HCT116 (cell line): ENCODE measurements around the gene DNMT3L. TPM values are rescaled to one million over a fixed set of nuclear protein-coding genes. Genes with fewer than 3 reads are reported as not detected.

ENCODE experiments used
- ATAC-seq: fragments of 200-7000 bp; cut with Tn5 transposase; 2 replicates; pipeline ENCODE4 v1.9.1; 2020; ENCODE audit warnings: mild to moderate bottlenecking, moderate library complexity
- BruUV-seq: library from RNA; stranded (reverse); fragments of 400-500 nt; replicated peaks from 2 replicates; lab custom pipeline; 2021; lab: Mats Ljungman, UMichigan
- CTCF ChIA-PET: fragments of 300-600 bp; sonication (Branson Sonifier 250); formaldehyde crosslinking; loops from one replicate; lab custom pipeline; 2021; ENCODE audit warnings: antibody characterized with exemption; lab: Charles Lee
- POLR2A ChIA-PET: fragments of 300-600, 350-600 bp; sonication (Branson Sonifier 250); formaldehyde crosslinking; loops from one replicate; lab custom pipeline; 2021; ENCODE audit warnings: antibody characterized with exemption; lab: Charles Lee
- RAD21 ChIA-PET, 2 experiments: fragments of 300-600 bp; sonication (Branson Sonifier 250); formaldehyde crosslinking; loops; one replicate each; lab custom pipeline; 2023; ENCODE audit warnings: low total read pairs in 2 of 2; ENCODE audit not compliant: uncharacterized antibody in 2 of 2, unreplicated experiment in 2 of 2, low non-redundant PET in 1 of 2; lab: Charles Lee
- DNase-seq: peaks from one replicate; pipeline ENCODE4 v3.0.0-alpha.2; 2010; ENCODE audit warnings: low read depth, low spot score
- H2AFZ ChIP-seq: fragments of 200-600 bp; shearing (Covaris generic), sonication (generic); 2 replicates; pipeline ENCODE4 v1.6.1; 2017; ENCODE audit warnings: low read depth, mixed run types, mixed read lengths, antibody characterized with exemption, low read length; ENCODE audit not compliant: poor library complexity, severe bottlenecking
- H3K27ac ChIP-seq: 2 replicates; pipeline ENCODE4 v1.5.1; 2012; ENCODE audit warnings: low read depth, low read length
- H3K27me3 ChIP-seq: fragments of 200-600 bp; sonication (generic); 2 replicates; pipeline ENCODE4 v1.6.1; 2016; ENCODE audit warnings: mixed run types, low read length, mixed read lengths; ENCODE audit not compliant: insufficient read depth
- H3K36me3 ChIP-seq, 2 experiments: fragments of 200-500 bp in 1 of 2; fragments of 200-600 bp in 1 of 2; sonication (Bioruptor generic) in 1 of 2; sonication (generic) in 1 of 2; 2 replicates each; pipeline versions ENCODE4 v1.5.1 to v1.6.1; 2014 to 2016; ENCODE audit warnings: low read length in 2 of 2, inconsistent platforms in 1 of 2, mixed read lengths in 1 of 2, mixed run types in 1 of 2; ENCODE audit not compliant: insufficient read depth in 2 of 2, control insufficient read depth in 1 of 2
- H3K4me1 ChIP-seq, 2 experiments: fragments of 200-600 bp in 1 of 2; sonication (generic) in 1 of 2; 2 replicates each; pipeline versions ENCODE4 v1.5.1 to v1.6.1; 2012 to 2017; ENCODE audit warnings: low read length in 2 of 2, inconsistent platforms in 1 of 2, mild to moderate bottlenecking in 1 of 2, mixed read lengths in 1 of 2, mixed run types in 1 of 2, moderate library complexity in 1 of 2; ENCODE audit not compliant: insufficient read depth in 2 of 2, control insufficient read depth in 1 of 2
- H3K4me2 ChIP-seq: fragments of 200-600 bp; sonication (generic); 2 replicates; pipeline ENCODE4 v1.6.1; 2017; ENCODE audit warnings: mixed run types, low read length, mixed read lengths
- H3K4me3 ChIP-seq, 2 experiments: fragments of 200-600 bp in 1 of 2; sonication (generic) in 1 of 2; replicated peaks in 1 of 2; 2 replicates each; pipeline ENCODE4 v1.5.1; 2011 to 2016; ENCODE audit warnings: low read length in 2 of 2, control low read depth in 1 of 2, low read depth in 1 of 2, mild to moderate bottlenecking in 1 of 2, mixed read lengths in 1 of 2, mixed run types in 1 of 2
- H3K79me2 ChIP-seq: fragments of 200-600 bp; sonication (generic); 2 replicates; pipeline ENCODE4 v1.6.1; 2017; ENCODE audit warnings: mild to moderate bottlenecking, mixed run types, low read length, moderate library complexity, mixed read lengths; ENCODE audit not compliant: insufficient read depth
- H3K9ac ChIP-seq: fragments of 200-600 bp; sonication (generic); 2 replicates; pipeline ENCODE4 v1.6.1; 2016; ENCODE audit warnings: low read length, mixed read lengths
- H3K9me2 ChIP-seq: fragments of 200-600 bp; sonication (generic), shearing (Covaris generic); 2 replicates; pipeline ENCODE4 v1.6.1; 2017; ENCODE audit warnings: mixed run types, mild to moderate bottlenecking, moderate library complexity; ENCODE audit not compliant: insufficient read depth
- H3K9me3 ChIP-seq, 2 experiments: fragments of 200-500 bp in 1 of 2; fragments of 200-600 bp in 1 of 2; sonication (Bioruptor generic) in 1 of 2; sonication (generic) in 1 of 2; 2 replicates each; pipeline ENCODE4 v1.6.1; 2014 to 2017; ENCODE audit warnings: low read length in 2 of 2, mixed read lengths in 2 of 2, inconsistent platforms in 1 of 2, low read depth in 1 of 2, mild to moderate bottlenecking in 1 of 2, mixed run types in 1 of 2, moderate library complexity in 1 of 2; ENCODE audit not compliant: control insufficient read depth in 1 of 2, insufficient read depth in 1 of 2
- H4K20me1 ChIP-seq: fragments of 200-600 bp; sonication (generic), shearing (Covaris generic); 2 replicates; pipeline ENCODE4 v1.6.1; 2017; ENCODE audit warnings: mixed run types, mild to moderate bottlenecking, moderate library complexity; ENCODE audit not compliant: insufficient read depth
- CBX3 ChIP-seq: IDR thresholded peaks from 2 replicates; pipeline ENCODE4 v1.6.1; 2012; ENCODE audit warnings: low read depth
- EGR1 ChIP-seq: IDR thresholded peaks from 2 replicates; pipeline ENCODE4 v1.6.1; 2012; ENCODE audit warnings: low read depth
- ELF1 ChIP-seq: IDR thresholded peaks from 2 replicates; pipeline ENCODE4 v1.6.1; 2012; ENCODE audit warnings: low read depth, borderline replicate concordance
- EZH2 ChIP-seq: fragments of 200-600 bp; sonication (generic); IDR thresholded peaks from 2 replicates; pipeline ENCODE4 v1.6.1; 2017; ENCODE audit warnings: antibody characterized with exemption, mixed run types
- EZH2phosphoT487 ChIP-seq: fragments of 200-600 bp; IDR thresholded peaks from 2 replicates; pipeline ENCODE4 v1.6.1; 2018; ENCODE audit warnings: antibody characterized with exemption, borderline replicate concordance
- POLR2A ChIP-seq: IDR thresholded peaks from 2 replicates; pipeline ENCODE4 v1.7.0; 2011; ENCODE audit warnings: borderline replicate concordance; ENCODE audit not compliant: insufficient read depth, insufficient read length; ENCODE audit errors: extremely low read depth
- POLR2AphosphoS5 ChIP-seq: IDR thresholded peaks from 2 replicates; pipeline ENCODE4 v1.6.1; 2011; ENCODE audit warnings: mild to moderate bottlenecking, low read depth, low read length, moderate library complexity
- SP1 ChIP-seq: IDR thresholded peaks from 2 replicates; pipeline ENCODE4 v1.6.1; 2012; ENCODE audit warnings: low read depth
- SRF ChIP-seq: IDR thresholded peaks from 2 replicates; pipeline ENCODE4 v1.6.1; 2012; ENCODE audit warnings: low read depth
- TCF7L2 ChIP-seq: IDR thresholded peaks from 2 replicates; pipeline ENCODE4 v1.7.0; 2011; ENCODE audit warnings: borderline replicate concordance, inconsistent platforms; ENCODE audit not compliant: insufficient read depth, insufficient read length; ENCODE audit errors: extremely low read depth
- YY1 ChIP-seq: IDR thresholded peaks from 2 replicates; pipeline ENCODE4 v1.6.1; 2011; ENCODE audit warnings: low read length, low read depth, moderate library complexity, mild to moderate bottlenecking; ENCODE audit not compliant: insufficient replicate concordance; ENCODE audit errors: extremely low read depth
- ZFX ChIP-seq: fragments of 450-650 bp; IDR thresholded peaks from 2 replicates; pipeline ENCODE4 v1.6.1; 2017
- ZNF274 ChIP-seq: fragments of 200-500 bp; sonication (Bioruptor generic); IDR thresholded peaks from 2 replicates; pipeline ENCODE4 v1.6.1; 2014; ENCODE audit warnings: mild to moderate bottlenecking, low read depth, low read length, inconsistent platforms
- intact Hi-C: fragments of 100-400 bp; cut with micrococcal nuclease; formaldehyde crosslinking; loops from 2 replicates; pipeline ENCODE4 v1.10.0; 2022
- total RNA-seq: library from RNA; stranded (reverse); gene quantifications from one replicate; pipeline ENCODE4 v1.2.1, GENCODE V29; 2021; ENCODE audit not compliant: unreplicated experiment
- TF ChIP-seq, protein P1 (sequence below), 3 experiments: fragments of 200-600 bp in 1 of 3; sonication (generic) in 1 of 3; IDR thresholded peaks in 2 of 3; conservative IDR thresholded peaks in 1 of 3; 2 replicates each; pipeline ENCODE4 v1.5.1; 2012 to 2017; ENCODE audit warnings: low read depth in 2 of 3, low read length in 2 of 3, antibody characterized with exemption in 1 of 3, borderline replicate concordance in 1 of 3, control low read depth in 1 of 3, mild to moderate bottlenecking in 1 of 3, mixed read lengths in 1 of 3, mixed run types in 1 of 3, moderate library complexity in 1 of 3; ENCODE audit not compliant: insufficient read depth in 1 of 3
- TF ChIP-seq, protein P2 (sequence below): IDR thresholded peaks from 2 replicates; pipeline ENCODE4 v1.6.1; 2011; ENCODE audit warnings: mild to moderate bottlenecking, low read length, moderate library complexity; ENCODE audit not compliant: insufficient replicate concordance; ENCODE audit errors: extremely low read depth
- TF ChIP-seq, protein P3 (sequence below): IDR thresholded peaks from 2 replicates; pipeline ENCODE4 v1.6.1; 2012
- TF ChIP-seq, protein P4 (sequence below): IDR thresholded peaks from 2 replicates; pipeline ENCODE4 v1.6.1; 2012

Gene DNMT3L
- total RNA-seq, 1 experiment from 2014 or later = not detected

DNA sequence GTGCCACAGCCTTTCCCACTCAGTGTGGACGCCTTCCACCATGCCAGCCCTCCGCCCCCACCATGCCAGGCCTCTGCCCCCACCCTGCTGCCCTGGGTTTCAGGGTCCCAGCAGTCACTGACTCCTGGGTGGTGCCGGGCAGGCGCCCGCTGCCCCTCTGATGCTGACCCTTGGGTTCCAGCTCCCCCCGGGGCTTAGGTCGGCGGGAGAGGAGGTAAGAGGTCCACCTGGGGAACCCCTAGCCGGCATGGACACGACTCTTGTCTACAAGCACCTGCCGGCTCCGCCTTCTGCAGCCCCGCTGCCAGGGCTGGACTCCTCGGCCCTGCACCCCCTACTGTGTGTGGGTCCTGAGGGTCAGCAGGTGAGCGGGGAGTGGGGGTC lies 31.1 kb upstream of the DNMT3L start (continued):
- TF ChIP-seq EZH2 (no peak), ZNF274 (no peak), EZH2phosphoT487 (no peak), SP1 (no peak), ELF1 (no peak), YY1 (no peak)

DNA sequence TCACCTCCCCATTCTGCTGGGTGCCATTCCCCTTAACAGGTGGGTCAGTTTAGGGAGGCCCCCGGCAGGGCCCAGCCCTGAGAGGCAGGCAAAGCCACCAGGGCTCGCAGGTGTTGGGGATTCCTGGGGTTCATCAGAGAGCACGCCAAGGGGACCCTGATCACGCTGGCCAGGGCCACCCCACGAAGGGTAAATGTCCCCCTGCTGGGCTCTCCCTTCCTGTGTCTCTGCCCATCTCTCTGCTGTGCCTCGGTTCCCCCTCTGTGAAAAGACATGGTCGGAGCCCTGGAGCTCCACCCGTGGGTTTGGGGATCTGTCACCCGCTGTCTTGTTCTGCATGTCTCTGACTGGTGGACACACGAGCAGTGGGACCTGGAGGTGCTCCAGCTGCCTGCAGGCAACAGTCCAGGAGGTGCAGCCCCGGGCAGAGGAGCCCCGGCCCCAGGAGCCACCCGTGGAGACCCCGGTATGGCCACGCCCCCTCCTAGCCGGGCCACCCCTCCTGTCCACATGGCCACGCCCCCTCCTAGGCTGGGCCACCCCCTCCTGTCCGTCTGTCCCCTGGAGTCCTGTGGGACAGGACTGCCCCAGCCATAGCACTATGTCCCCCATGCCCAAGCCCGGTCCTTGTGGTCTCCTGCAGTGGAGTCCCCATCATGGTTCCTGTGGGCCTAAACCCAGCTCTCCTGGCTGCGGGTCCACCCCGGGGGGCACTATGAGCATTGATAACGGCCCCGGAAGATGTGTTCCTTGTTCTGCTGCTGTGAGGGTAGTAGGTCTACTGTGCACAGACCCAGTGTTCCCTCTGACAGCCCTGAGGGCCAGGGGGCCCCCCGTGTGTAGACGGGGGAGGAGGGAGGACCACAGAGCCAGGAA lies 30.5 kb upstream of the DNMT3L start:
- H3K4me1 ChIP-seq = peaks cover 0 to 4% of the 10 kb centered on the region in 2 experiments; a peak in 1 of 4 replicates
- 0 out of 2 replicates have a peak overlapping the region, but pooled peaks have one; percentile 1 for H3K4me2 ChIP-seq
- no peaks in the 10 kb centered on the region for H3K27me3 ChIP-seq
- H3K9me3 ChIP-seq = no peaks in the 10 kb centered on the region
- no peaks in the 10 kb centered on the region for H4K20me1 ChIP-seq
- H3K36me3 ChIP-seq = no peaks in the 10 kb centered on the region
- H3K4me3 ChIP-seq = no peak overlapping the region
- H3K79me2 ChIP-seq = no peaks in the 10 kb centered on the region
- POLR2A ChIA-PET = no interaction called here
- no peaks in the 10 kb centered on the region for H3K9me2 ChIP-seq
- DNase-seq = no peak
- H3K27ac ChIP-seq = no peak overlapping the region
- CTCF ChIA-PET = interaction anchor here (1.5 kb wide), 1 partner anchor 11 kb away, joined by 5 read pairs; no protein-coding TSS in a partner anchor
- RAD21 ChIA-PET = no interaction called here
- BruUV-seq = no TSS peak
- intact Hi-C loops = no loop called here
- peak; percentile 69 for ATAC-seq
- no peak overlapping the region for H3K9ac ChIP-seq
- no peak overlapping the region for H2AFZ ChIP-seq
- TF ChIP-seq ELF1 = no peak
- no peak for TF ChIP-seq ZNF274
- no peak for TF ChIP-seq SRF
- TF ChIP-seq, protein P1, sequence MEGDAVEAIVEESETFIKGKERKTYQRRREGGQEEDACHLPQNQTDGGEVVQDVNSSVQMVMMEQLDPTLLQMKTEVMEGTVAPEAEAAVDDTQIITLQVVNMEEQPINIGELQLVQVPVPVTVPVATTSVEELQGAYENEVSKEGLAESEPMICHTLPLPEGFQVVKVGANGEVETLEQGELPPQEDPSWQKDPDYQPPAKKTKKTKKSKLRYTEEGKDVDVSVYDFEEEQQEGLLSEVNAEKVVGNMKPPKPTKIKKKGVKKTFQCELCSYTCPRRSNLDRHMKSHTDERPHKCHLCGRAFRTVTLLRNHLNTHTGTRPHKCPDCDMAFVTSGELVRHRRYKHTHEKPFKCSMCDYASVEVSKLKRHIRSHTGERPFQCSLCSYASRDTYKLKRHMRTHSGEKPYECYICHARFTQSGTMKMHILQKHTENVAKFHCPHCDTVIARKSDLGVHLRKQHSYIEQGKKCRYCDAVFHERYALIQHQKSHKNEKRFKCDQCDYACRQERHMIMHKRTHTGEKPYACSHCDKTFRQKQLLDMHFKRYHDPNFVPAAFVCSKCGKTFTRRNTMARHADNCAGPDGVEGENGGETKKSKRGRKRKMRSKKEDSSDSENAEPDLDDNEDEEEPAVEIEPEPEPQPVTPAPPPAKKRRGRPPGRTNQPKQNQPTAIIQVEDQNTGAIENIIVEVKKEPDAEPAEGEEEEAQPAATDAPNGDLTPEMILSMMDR (IDR thresholded peaks at IDR 0.05 in 2 of 3, conservative IDR thresholded peaks at IDR 0.05 in 1 of 3; ENCODE audit: borderline replicate concordance in 1 of 3, insufficient read depth in 1 of 3, low read depth in 2 of 3, low read length in 2 of 3) = no peak
- TF ChIP-seq EGR1 = no peak
- no peak for TF ChIP-seq SP1
- TF ChIP-seq ZFX = no peak
- TF ChIP-seq CBX3 = no peak
- TF ChIP-seq, protein P2, sequence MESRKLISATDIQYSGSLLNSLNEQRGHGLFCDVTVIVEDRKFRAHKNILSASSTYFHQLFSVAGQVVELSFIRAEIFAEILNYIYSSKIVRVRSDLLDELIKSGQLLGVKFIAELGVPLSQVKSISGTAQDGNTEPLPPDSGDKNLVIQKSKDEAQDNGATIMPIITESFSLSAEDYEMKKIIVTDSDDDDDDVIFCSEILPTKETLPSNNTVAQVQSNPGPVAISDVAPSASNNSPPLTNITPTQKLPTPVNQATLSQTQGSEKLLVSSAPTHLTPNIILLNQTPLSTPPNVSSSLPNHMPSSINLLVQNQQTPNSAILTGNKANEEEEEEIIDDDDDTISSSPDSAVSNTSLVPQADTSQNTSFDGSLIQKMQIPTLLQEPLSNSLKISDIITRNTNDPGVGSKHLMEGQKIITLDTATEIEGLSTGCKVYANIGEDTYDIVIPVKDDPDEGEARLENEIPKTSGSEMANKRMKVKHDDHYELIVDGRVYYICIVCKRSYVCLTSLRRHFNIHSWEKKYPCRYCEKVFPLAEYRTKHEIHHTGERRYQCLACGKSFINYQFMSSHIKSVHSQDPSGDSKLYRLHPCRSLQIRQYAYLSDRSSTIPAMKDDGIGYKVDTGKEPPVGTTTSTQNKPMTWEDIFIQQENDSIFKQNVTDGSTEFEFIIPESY = no peak
- TF ChIP-seq POLR2AphosphoS5 = no peak
- TF ChIP-seq EZH2phosphoT487 = no peak
- TF ChIP-seq, protein P3, sequence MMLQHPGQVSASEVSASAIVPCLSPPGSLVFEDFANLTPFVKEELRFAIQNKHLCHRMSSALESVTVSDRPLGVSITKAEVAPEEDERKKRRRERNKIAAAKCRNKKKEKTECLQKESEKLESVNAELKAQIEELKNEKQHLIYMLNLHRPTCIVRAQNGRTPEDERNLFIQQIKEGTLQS = no peak
- no peak for TF ChIP-seq YY1
- no peak for TF ChIP-seq TCF7L2
- no peak for TF ChIP-seq POLR2A
- TF ChIP-seq EZH2 = no peak
- TF ChIP-seq, protein P4, sequence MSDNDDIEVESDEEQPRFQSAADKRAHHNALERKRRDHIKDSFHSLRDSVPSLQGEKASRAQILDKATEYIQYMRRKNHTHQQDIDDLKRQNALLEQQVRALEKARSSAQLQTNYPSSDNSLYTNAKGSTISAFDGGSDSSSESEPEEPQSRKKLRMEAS = no peak
